Lower leg skin (tissue), 3 donors: ENCODE results near the gene RGPD8.

Experiments used
- CTCF ChIP-seq, 3 donors: fragments of 450-650 bp; IDR thresholded peaks; one replicate each; pipeline ENCODE4 v1.5.1; 2016; ENCODE audit warnings: antibody characterized with exemption in 3 of 3, mild to moderate bottlenecking in 3 of 3, moderate library complexity in 2 of 3
- POLR2A ChIP-seq, 2 donors: fragments of 450-650 bp; IDR thresholded peaks; one replicate each; pipeline ENCODE4 v1.6.1; 2016 to 2017; ENCODE audit warnings: antibody characterized with exemption in 2 of 2, mild to moderate bottlenecking in 1 of 2, moderate library complexity in 1 of 2

- no peak for TF ChIP-seq POLR2A (IDR thresholded peaks at IDR 0.05)
- no peak for TF ChIP-seq CTCF (IDR thresholded peaks at IDR 0.05)
Measured at GRCh38 chr2:112462178-112462577, 28.7 kb upstream of the RGPD8 start.
